ENCODE data around the gene COBL.

GRCh38 chr7:51307651-51308210 is 8.9 kb downstream of the COBL start:
- TF ChIP-seq POLR2A (IDR thresholded peaks at IDR 0.05) (no peak), CTCF (IDR thresholded peaks at IDR 0.05) (no peak)
